ENCODE results near the gene EPHB1. TPM values are rescaled to one million over a fixed set of nuclear protein-coding genes. Genes with fewer than 3 reads are reported as not detected.

Gene EPHB1
- total RNA-seq, 2 donors from 2014 or later = 1.9 to 3.2 TPM

DNA sequence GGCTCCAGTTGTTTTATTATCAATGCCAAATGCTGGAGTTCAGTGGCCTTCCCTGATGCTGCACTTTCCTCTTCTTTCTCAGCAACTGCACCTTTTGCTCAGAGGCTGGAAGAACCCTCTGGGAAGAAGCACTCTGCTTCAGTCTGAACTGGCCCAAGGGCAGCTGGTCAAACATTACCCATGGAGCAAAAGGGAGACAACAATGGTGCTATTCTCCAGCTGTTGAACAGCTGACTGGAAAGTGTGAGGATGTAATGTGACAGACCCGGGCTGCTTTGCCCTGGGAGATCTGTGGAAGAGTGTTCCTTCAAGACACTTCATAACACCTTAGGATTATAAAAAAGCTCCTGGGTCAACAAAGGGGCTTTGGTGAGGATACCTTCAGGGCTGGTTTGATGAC is 84.9 kb downstream of the EPHB1 start:
- DNase-seq (ENCODE audit: low spot score) = no peak
- Histone ChIP-seq H3K36me3 (no peaks in the 10 kb centered on the region), H3K4me1 (no peaks in the 10 kb centered on the region), H3K27me3 (no peaks in the 10 kb centered on the region), H3K9me3 (no peaks in the 10 kb centered on the region), H3K27ac (no peak overlapping the region), H3K4me3 (no peak overlapping the region)
- TF ChIP-seq, protein P1, sequence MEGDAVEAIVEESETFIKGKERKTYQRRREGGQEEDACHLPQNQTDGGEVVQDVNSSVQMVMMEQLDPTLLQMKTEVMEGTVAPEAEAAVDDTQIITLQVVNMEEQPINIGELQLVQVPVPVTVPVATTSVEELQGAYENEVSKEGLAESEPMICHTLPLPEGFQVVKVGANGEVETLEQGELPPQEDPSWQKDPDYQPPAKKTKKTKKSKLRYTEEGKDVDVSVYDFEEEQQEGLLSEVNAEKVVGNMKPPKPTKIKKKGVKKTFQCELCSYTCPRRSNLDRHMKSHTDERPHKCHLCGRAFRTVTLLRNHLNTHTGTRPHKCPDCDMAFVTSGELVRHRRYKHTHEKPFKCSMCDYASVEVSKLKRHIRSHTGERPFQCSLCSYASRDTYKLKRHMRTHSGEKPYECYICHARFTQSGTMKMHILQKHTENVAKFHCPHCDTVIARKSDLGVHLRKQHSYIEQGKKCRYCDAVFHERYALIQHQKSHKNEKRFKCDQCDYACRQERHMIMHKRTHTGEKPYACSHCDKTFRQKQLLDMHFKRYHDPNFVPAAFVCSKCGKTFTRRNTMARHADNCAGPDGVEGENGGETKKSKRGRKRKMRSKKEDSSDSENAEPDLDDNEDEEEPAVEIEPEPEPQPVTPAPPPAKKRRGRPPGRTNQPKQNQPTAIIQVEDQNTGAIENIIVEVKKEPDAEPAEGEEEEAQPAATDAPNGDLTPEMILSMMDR (IDR thresholded peaks at IDR 0.05) = no peak

DNA sequence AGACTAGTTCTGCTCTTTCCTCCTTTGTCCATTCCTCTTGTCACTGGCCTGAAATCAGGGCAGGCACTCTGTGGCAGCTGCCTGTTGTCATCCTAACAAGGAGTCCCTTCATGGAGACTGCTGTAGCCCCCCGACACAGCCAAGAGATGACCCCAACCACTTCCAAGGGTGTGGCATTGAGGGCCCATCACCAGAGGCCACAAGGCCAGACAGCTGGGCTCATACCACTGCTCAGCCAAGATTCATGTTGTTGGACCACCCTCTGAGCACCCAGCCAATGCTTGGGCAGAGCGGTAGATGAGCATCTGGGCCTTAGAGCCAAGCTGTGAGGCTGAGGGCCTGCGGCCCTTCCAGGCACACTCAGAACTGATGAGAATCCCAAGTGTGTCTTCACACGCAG is 85.4 kb downstream of the EPHB1 start:
- TF ChIP-seq, protein P1 (IDR thresholded peaks at IDR 0.05) = no peak
- no peak for DNase-seq (ENCODE audit: low spot score)
- H3K9me3 ChIP-seq = no peaks in the 10 kb centered on the region
- H3K27ac ChIP-seq = no peak overlapping the region
- no peaks in the 10 kb centered on the region for H3K27me3 ChIP-seq
- no peaks in the 10 kb centered on the region for H3K4me1 ChIP-seq
- no peak overlapping the region for H3K4me3 ChIP-seq
- H3K36me3 ChIP-seq = no peaks in the 10 kb centered on the region

DNA sequence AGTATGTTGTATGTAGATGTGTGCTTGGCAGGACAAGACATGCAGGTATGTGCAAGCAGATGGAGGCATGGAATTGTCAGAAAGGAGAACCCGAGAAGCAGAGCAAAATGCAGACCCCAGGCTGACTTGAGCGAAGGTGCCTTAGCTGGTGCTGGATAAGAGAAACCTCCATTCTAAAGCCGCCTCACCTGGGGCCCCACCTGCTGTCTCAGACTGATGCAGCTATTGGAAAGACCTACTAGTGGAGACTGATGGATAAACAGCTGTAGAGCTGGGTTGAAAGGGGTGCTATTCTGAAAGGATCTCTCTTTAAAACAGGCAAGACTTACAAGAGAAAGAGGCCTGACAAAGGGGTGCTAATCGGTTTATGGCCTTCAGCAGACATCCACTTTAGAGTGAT is 86.2 kb downstream of the EPHB1 start:
- no peaks in the 10 kb centered on the region for H3K4me1 ChIP-seq
- H3K27me3 ChIP-seq = no peaks in the 10 kb centered on the region
- no peaks in the 10 kb centered on the region for H3K9me3 ChIP-seq
- TF ChIP-seq, protein P1 (IDR thresholded peaks at IDR 0.05) = no peak
- no peak overlapping the region for H3K4me3 ChIP-seq
- H3K27ac ChIP-seq = no peak overlapping the region
- no peaks in the 10 kb centered on the region for H3K36me3 ChIP-seq
- no peak for DNase-seq (ENCODE audit: low spot score)

DNA sequence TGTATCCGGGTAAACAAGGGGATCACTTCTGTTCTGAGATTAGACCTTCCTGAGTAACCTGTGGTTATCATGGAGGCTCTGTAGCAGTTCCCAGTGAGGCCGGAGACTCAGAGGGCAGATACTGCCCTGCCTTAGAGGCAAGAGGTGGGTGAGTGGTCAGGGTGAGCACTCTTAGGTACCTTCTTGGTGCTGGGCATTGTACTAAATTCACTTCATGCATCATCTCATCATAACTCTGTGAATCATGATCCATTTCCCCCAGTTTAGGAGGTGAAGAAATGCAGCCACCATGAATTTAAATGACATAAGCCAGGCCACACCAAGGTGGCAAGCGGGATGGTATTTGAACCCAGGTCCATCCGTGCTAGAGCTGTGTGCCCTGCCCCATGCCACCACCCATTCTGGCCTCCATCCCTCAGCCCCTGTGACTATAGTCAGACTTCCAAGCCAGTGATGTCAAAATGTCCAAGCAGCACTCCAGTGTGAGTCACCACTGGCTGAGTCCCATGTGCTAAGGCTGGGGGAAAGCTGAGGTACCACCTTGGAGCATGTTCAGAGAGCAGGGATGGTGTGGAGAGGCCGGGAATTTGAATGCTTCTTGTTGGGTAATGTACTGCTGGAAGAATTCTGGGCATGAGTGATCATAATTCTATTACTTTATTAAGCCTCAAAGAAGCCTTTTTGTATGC is 88.8 kb downstream of the EPHB1 start:
- Histone ChIP-seq H3K4me1 (no peaks in the 10 kb centered on the region), H3K9me3 (no peaks in the 10 kb centered on the region), H3K4me3 (no peak overlapping the region), H3K36me3 (no peaks in the 10 kb centered on the region), H3K27ac (no peak overlapping the region), H3K27me3 (no peaks in the 10 kb centered on the region)
- no peak for DNase-seq (ENCODE audit: low spot score)
- TF ChIP-seq, protein P1 (IDR thresholded peaks at IDR 0.05) = no peak

DNA sequence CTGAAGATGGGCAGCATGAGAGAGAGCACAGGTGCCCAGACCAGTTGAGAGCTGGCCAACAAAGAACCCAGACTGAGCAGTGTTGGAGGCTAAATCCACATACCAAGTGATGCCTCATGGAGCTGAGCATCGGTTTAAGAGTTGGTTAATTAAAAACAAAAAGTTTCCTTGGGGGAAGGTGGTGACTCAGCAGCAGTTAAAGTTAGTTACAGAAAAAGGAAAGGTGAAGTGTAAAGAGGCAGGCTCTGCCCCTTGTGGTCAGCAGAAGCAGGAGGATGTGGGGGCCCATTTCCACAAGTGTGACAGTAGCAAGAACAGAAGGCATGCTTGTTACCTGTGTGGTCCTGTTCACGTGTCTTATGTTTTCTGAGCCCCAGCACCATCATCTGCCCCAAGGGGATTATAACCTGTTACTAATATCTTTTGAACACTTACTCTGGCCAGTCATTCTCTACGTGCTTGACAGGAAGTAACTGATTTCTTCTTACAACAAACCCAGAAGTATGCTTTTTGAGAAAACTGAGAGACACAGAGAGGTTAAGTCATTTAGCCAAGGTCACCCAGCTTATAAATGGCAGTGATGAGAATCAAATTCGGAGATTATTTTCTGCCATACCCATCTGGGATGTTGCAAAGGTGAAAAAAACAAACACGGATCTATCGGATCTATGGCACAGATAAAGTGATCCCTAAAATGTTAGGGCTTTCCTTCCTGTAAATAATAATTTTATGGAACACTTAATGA is 91.0 kb downstream of the EPHB1 start:
- H3K9me3 ChIP-seq = peaks cover 0 to 1% of the 10 kb centered on the region in 2 donors
- TF ChIP-seq, protein P1 (IDR thresholded peaks at IDR 0.05) = no peak
- no peak for DNase-seq (ENCODE audit: low spot score)

More for the DNA sequence above, 91.0 kb downstream of the EPHB1 start:
- Histone ChIP-seq H3K27me3 (no peaks in the 10 kb centered on the region), H3K36me3 (no peaks in the 10 kb centered on the region), H3K27ac (no peak overlapping the region), H3K4me1 (no peaks in the 10 kb centered on the region), H3K4me3 (no peak overlapping the region)

Measured in right atrium auricular region (tissue), 2 donors.